ENCODE measurements around the gene PHRF1. TPM values are rescaled to one million over a fixed set of nuclear protein-coding genes. Genes with fewer than 3 reads are reported as not detected.
A peak's percentile ranks its signal among the peaks of the same experiment; 100 is the strongest.
"Not testable (repeated sequence)": the region's sequence is repeated elsewhere in the genome, so short reads cannot be mapped to it uniquely, and the experiment has no call there.

Gene PHRF1
- total RNA-seq, 1 donor from 2014 or later, result 18.5 TPM

GRCh38 chr11:638631-639331 is 62.5 kb downstream of the PHRF1 start:
- intact Hi-C loops (cut with micrococcal nuclease), result no loop called here
- DNase-seq, result no peak
- no peak for ATAC-seq

- DNase-seq (no peak), ATAC-seq (no peak)
- intact Hi-C loops (cut with micrococcal nuclease), result no loop called here
Observed at GRCh38 chr11:639332-639955, 63.2 kb downstream of the PHRF1 start.

DNA sequence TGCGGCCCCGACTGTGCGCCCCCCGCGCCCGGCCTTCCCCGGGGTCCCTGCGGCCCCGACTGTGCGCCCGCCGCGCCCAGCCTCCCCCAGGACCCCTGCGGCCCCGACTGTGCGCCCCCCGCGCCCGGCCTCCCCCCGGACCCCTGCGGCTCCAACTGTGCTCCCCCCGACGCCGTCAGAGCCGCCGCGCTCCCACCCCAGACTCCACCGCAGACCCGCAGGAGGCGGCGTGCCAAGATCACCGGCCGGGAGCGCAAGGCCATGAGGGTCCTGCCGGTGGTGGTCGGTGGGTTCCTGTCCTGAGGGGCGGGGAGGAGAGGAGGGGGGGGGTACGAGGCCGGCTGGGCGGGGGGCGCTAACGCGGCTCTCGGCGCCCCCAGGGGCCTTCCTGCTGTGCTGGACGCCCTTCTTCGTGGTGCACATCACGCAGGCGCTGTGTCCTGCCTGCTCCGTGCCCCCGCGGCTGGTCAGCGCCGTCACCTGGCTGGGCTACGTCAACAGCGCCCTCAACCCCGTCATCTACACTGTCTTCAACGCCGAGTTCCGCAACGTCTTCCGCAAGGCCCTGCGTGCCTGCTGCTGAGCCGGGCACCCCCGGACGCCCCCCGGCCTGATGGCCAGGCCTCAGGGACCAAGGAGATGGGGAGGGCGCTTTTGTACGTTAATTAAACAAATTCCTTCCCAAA is 63.9 kb downstream of the PHRF1 start:
- DNase-seq (no peak), ATAC-seq (no peak)
- intact Hi-C loops (cut with micrococcal nuclease), result no loop called here

DNA sequence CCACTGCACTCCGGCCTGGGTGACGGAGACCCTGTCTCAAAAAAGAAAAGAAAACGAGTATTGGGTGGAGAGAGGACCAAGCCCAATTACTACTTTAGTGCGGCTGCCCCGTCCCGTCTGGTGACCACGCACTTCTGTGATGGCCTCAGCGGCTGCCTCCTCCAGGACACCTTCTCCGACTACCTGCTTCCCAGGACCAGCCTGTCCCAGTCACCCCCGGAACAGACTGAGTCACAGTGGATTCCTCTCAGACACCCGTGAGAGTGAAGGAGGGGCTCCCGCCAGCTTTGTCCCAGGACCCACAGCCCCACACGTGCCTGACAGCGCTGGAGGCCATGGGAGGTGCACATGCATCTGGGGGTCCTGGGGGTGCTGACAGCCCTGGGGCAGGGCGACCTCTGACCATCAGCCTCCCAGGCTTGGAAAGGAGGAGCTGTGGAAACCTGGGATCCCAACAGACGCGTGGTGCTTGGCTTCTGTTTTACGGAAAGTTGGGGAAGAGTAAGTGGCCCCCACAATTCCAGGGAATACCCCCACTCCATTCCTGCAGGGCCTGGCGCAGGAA is 65.6 kb downstream of the PHRF1 start:
- ATAC-seq (no peak), DNase-seq (no peak)
- intact Hi-C loops (cut with micrococcal nuclease), result no loop called here

GRCh38 chr11:643366-643765 is 67.1 kb downstream of the PHRF1 start:
- ATAC-seq, result no peak
- DNase-seq, result no peak
- intact Hi-C loops (cut with micrococcal nuclease), result no loop called here

DNA sequence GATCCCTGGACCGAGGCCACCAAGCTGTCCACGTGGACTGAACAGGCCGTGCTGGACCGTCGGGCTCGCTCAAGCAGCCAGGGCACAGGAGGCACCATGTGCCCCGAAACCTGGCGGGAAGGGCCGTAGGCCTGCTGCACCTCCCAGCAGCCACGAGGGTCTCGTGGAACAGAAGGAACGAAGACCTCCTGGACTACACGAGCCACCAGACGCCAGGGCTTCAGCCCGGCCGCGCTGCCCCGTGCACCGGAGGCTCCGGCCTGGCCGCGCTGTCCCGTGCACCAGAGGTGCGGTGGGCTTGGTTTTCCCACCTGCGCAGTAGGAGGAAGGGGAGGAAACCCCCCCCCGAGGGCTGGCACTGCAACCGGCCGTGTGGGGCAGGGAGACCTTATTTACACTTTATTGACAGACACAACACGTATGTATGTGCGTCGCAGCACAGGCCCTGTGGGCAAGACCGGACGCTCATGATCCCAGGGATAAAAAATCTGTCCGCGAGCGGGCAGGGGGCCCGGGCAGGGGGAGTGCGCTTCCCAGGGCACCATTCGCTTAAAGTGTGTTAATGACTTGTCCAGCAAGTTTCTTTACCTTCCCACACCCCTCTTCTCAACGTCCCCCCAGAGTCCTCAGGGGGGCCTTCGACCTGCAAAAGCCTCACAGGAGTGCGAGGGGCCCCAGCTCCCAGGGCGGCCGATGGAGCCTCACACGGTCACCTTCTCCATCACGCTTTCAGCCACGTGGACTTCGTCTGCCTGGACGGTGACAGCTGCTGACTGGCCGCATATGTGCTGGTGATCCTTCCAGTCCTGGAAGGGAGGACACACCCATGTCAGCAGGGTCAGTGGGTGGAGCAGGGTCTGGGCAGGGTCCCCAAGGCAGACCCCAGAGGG is 67.8 kb downstream of the PHRF1 start:
- no peak for ATAC-seq
- intact Hi-C loops (cut with micrococcal nuclease), result no loop called here
- no peak for DNase-seq

DNA sequence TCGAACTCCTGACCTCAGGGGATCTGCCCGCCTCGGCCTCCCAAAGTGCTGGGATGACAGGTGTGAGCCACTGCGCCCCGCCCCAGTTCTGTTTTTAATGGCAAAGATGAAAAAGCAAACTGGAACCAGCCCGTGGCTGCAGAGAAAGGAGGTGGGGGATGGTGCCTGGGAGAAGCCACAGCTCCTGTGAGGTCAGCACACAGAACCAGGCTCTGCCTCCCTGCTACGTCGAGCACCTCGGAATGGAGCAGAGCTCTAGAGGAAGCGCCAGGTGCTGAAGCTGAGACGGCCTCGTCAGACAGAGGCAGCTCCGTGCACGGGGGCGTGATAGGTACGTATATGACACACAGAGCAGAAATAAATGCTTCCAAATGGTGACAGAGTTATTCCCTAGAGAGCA is 69.3 kb downstream of the PHRF1 start:
- ATAC-seq, result no peak
- DNase-seq, result no peak
- intact Hi-C loops (cut with micrococcal nuclease), result no loop called here

GRCh38 chr11:646214-646613 is 69.9 kb downstream of the PHRF1 start:
- no peak for ATAC-seq
- intact Hi-C loops (cut with micrococcal nuclease), result no loop called here

GRCh38 chr11:647672-648158 is 71.4 kb downstream of the PHRF1 start:
- ATAC-seq; intact Hi-C loops (cut with micrococcal nuclease): not testable (repeated sequence)
- DNase-seq, result peak; percentile 5

More at GRCh38 chr11:646214-646613, 69.9 kb downstream of the PHRF1 start:
- no peak for DNase-seq

DNA sequence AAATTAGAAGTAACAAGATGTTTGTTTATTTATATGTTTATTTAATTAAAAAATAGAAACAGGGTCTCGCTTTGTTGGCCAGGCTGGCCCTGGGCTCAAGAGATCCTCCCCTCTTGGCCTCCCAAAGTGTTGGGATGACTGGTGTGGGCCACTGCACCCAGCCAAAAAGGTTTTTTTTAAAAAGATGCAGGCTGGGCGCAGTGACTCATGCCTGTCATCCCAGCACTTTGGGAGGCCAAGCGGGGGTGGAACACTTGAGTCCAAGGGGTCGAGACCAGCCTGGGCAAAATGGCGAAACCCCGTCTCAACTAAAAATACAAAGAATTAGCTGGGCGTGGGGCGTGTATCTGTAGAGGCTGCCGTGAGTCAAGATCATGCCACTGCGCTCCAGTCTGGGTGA is 74.2 kb downstream of the PHRF1 start:
- intact Hi-C loops (cut with micrococcal nuclease), result no loop called here
- no peak for ATAC-seq
- no peak for DNase-seq

DNA sequence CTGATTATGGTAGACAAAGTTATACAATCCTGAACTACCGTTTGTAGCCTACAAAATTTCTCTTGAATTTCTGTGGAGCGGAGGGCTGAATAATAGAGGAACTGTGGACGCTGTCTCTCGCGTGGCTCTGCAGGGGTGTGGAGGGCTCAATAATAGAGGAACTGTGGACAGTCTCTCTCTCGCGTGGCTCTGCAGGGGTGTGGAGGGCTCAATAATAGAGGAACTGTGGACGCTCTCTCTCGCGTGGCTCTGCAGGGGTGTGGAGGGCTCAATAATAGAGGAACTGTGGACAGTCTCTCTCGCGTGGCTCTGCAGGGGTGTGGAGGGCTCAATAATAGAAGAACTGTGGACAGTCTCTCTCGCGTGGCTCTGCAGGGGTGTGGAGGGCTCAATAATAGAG is 76.9 kb downstream of the PHRF1 start:
- intact Hi-C loops (cut with micrococcal nuclease); DNase-seq; ATAC-seq: not testable (repeated sequence)

DNA sequence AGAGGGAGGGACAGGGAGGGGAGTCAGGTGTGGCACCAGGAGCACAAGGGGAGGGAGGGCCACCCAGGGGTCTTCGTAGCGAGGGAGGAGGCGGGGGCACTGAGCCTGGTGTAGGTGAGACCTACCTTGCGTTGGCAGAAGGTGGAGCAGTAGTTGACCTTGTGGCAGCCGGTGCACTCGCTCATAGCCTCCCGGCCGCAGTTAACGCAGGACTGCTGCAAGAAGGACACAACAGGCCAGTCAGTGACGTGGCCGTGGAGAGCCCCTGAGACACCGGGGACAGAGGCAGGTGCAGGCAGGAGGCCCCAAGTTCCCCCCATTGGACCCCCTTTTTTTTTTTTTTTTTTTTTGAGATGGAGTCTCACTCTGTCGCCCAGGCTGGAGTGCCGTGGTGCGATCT is 77.6 kb downstream of the PHRF1 start:
- no peak for ATAC-seq
- intact Hi-C loops (cut with micrococcal nuclease), result no loop called here
- no peak for DNase-seq

DNA sequence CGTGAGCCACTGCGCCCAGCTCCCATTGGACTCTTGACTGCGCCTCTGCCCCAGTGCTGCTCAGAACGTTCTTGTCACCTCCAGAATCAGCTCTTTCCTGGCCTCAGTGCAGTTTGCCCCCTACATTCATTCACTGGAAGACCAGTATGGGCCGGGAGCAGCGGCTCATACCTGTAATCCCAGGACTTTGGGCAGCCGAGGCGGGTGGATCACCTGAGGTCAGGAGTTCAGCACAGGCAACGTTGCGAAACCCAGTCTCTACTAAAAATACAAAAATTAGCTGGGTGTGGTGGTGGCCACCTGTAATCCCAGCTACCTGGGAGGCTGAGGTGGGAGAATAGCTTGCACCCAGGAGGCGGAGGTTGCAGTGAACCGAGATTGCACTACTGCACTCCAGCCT is 78.2 kb downstream of the PHRF1 start:
- DNase-seq; ATAC-seq; intact Hi-C loops (cut with micrococcal nuclease): not testable (repeated sequence)

DNA sequence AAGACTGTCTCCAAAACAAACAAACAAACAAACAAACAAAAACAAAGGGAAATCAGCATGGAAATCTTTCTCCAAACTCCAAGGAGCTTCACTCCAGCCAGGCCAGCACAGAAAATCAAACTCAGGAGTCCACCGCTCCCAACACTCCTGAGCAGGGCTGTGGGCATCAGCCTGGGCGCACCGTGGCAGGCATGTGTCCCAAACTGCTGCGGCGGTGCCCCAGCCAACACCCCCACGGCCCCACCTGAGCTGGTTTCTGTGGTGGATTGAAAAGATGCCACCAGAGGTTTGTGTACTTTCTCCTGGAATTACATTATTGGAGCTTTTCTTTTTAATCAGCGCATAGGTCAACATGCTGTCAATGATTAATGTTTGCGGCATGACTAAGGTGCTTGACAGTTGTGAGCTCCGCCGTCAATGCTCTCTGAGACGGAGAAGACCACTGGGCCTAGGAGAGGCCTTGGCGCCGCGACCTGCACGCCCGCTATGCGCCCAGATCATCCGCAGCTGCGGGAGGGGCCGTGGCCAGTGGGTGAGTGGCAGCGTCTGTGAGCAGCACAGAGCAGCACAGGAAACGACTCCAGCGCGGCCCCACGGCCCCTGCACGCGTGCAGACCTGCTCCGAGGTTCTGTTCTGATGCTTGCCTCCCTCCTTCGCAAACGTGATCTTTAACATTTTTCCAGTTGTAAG is 78.9 kb downstream of the PHRF1 start:
- intact Hi-C loops (cut with micrococcal nuclease), result no loop called here
- DNase-seq (no peak), ATAC-seq (no peak)

DNA sequence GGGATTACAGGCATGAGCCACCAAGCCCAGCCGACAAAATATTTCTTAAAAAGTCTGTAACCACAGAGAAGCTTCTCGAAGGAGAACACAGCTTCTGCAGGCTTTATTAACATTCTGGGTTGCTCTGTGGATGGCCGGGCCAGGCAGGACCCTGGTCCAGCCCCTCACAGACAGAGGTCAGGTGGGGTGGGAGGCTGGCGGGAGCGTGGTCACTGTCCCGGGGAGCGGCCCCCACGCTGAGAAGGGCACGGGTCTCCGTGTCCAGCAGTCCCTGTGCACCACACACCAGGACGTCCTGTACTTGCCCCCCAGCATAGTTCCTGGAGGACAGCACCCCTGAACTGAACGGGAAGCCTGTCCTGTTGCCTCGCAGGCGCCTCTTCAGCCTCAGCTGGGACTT is 80.2 kb downstream of the PHRF1 start:
- ATAC-seq (no peak), DNase-seq (no peak)
- intact Hi-C loops (cut with micrococcal nuclease), result no loop called here

DNA sequence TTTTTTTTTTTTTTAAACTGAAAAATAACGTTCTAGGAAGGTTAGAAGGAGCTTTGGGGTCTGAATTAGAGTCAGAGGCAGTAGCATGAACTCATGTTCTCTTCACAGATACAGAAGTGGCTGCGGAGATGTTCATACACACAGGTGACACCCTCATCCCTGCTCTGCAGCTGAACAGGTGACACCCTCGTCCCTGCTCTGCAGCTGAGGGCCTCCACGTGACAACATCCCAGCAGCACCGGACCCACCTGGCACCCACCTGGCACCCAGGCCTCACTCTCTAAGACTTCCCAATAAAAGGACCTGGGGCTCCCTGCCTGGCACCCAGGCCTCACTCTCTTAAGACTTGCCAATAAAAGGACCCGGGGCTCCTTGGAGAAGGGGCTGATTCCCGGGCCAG is 80.6 kb downstream of the PHRF1 start:
- no peak for DNase-seq

GRCh38 chr11:657691-658126 is 81.4 kb downstream of the PHRF1 start:
- intact Hi-C loops (cut with micrococcal nuclease), result no loop called here
- no peak for ATAC-seq
- no peak for DNase-seq

More for the DNA sequence above, 80.6 kb downstream of the PHRF1 start:
- no peak for ATAC-seq
- intact Hi-C loops (cut with micrococcal nuclease), result no loop called here

GRCh38 chr11:659532-660085 is 83.3 kb downstream of the PHRF1 start:
- intact Hi-C loops (cut with micrococcal nuclease), result no loop called here
- no peak for ATAC-seq
- no peak for DNase-seq
